Neuron (in vitro differentiated cells): ENCODE results near the gene CFAP251.
"Not testable (repeated sequence)": the region's sequence is repeated elsewhere in the genome, so short reads cannot be mapped to it uniquely, and the experiment has no call there.

ENCODE experiments used
- H2AFZ ChIP-seq: one replicate; pipeline ENCODE4 v1.6.1; 2013; ENCODE audit warnings: low read depth, mild to moderate bottlenecking, inconsistent platforms, low read length, moderate library complexity
- H3K27me3 ChIP-seq: one replicate; pipeline ENCODE4 v1.6.1; 2013; ENCODE audit warnings: low read length; ENCODE audit not compliant: insufficient read depth
- H3K36me3 ChIP-seq: one replicate; pipeline ENCODE4 v1.6.1; 2013; ENCODE audit warnings: low read length; ENCODE audit not compliant: insufficient read depth
- H3K4me1 ChIP-seq: one replicate; pipeline ENCODE4 v1.6.1; 2013; ENCODE audit warnings: low read length; ENCODE audit not compliant: insufficient read depth
- H3K4me3 ChIP-seq: 2 replicates; pipeline ENCODE4 v1.5.1; 2013; ENCODE audit warnings: mild to moderate bottlenecking, low read length, moderate library complexity
- H3K9me3 ChIP-seq: one replicate; pipeline ENCODE4 v1.6.1; 2013; ENCODE audit warnings: low read length

Gene CFAP251

DNA sequence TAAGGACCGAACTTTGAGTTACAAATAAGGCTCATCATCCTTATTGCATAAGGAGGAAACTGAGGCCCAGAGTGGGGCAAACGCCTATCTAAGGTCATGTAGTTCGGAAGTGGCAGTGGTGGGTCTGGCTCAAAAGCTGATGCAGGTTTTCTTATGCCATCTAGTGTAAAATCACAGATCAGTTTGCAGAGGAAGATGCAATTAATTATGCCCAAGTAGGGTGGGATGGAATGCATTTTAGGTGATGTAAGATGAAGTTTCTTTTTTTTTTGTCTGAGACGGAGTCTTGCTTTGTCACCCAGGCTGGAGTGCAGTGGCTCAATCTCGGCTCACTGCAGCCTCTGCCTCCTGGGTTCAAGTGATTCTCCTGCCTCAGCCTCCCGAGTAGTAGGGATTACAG, 28.7 kb upstream of the CFAP251 start:
- H3K36me3 ChIP-seq, H3K9me3 ChIP-seq, H3K27me3 ChIP-seq, H2AFZ ChIP-seq: not testable (repeated sequence)
- Histone ChIP-seq H3K4me3 (peak overlapping the region; percentile 80), H3K4me1 (peaks cover 19% of the 10 kb centered on the region)

DNA sequence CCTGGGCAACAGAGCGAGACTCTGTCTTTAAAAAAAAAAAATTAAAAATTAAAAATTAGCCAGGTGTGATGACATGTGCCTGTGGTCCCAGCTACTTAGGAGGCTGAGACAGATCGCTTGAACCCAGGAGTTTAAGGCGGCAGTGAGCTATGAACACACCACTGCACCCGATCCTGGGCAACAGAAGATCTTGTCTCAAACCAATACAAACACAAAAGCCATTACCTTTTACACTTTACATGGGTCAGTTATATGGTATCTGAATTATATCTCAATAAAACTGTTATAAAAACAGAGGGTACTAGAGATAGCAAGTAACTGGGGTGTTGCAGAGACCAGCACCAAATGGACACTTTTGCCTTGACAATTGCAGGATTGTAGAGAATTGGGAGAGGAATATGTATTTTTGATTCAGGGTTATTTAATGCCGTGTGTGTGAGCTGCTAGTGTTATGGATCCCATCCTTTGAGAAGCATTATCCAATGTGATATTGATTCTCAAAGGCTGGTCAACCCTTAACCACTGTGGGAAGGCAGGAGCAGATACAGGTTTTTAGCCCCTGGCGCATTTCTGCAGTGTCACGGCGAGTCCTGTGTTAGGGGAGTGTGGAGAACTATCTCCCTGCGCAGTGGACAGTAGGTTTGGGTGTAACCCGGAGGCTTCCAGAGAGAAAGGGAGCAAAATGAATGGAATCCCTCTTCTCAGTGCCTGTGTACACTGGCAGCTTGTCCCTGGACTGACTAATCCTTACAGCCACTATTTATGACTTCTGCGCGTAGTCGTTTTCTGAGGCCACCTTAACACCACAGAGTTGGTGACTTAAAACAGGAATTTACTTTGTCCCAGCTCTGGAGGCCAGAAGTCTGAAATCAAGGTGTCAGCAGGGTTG, 25.5 kb upstream of the CFAP251 start:
- Histone ChIP-seq H2AFZ (no peak overlapping the region), H3K4me3 (no peak overlapping the region), H3K4me1 (peaks cover 19% of the 10 kb centered on the region), H3K27me3 (no peaks in the 10 kb centered on the region), H3K9me3 (no peaks in the 10 kb centered on the region), H3K36me3 (peaks cover 28% of the 10 kb centered on the region)

- Histone ChIP-seq H3K9me3 (no peaks in the 10 kb centered on the region), H3K4me1 (peaks cover 19% of the 10 kb centered on the region), H3K36me3 (peaks cover 36% of the 10 kb centered on the region), H2AFZ (no peak overlapping the region), H3K4me3 (no peak overlapping the region), H3K27me3 (no peaks in the 10 kb centered on the region)
Measured at GRCh38 chr12:121893961-121894460, 24.4 kb upstream of the CFAP251 start.

DNA sequence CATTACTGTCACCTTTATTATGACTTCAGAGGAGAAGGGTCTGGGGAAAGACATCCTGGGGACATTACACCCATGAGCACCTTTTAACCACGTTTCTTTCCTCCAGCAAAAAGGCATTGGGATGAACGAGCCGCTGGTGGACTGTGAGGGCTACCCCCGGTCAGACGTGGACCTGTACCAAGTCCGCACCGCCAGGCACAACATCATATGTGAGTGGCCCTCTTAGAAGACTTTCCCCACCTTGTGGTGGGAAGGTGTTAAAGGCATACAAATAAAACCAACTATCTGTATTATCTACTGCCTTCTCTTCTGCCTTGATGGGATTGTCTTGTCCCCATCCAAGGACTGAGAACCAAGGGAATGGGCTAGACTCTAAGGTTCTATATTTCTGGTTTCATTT, 23.8 kb upstream of the CFAP251 start:
- Histone ChIP-seq H3K9me3 (no peaks in the 10 kb centered on the region), H2AFZ (no peak overlapping the region), H3K4me1 (peaks cover 14% of the 10 kb centered on the region), H3K4me3 (no peak overlapping the region), H3K27me3 (no peaks in the 10 kb centered on the region), H3K36me3 (peaks cover 42% of the 10 kb centered on the region)

DNA sequence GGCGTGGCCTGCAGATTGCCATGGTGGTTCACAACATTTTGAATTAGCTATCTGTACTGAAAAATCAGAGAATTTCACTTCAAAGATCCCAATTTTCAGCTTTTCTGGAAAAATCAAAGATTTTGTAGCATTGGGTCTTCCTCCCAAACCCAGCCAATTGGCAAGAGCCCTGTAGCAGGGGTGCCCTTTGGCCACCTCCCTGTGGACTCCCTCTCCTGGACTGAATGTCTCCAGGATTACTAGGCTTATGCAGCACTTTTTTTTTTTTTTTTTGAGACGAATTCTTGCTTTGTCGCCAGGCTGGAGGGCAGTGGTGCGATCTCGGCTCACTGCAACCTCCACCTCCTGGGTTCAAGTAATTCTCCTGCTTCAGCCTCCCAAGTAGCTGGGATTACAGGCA, 20.1 kb upstream of the CFAP251 start:
- H3K4me1 ChIP-seq: peaks cover 9% of the 10 kb centered on the region
- H2AFZ ChIP-seq: no peak overlapping the region
- H3K36me3 ChIP-seq: peaks cover 64% of the 10 kb centered on the region
- H3K27me3 ChIP-seq: no peaks in the 10 kb centered on the region
- H3K9me3 ChIP-seq: peaks cover 5% of the 10 kb centered on the region
- no peak overlapping the region for H3K4me3 ChIP-seq

- peaks cover 72% of the 10 kb centered on the region for H3K36me3 ChIP-seq
Measured at GRCh38 chr12:121899590-121899989, 18.8 kb upstream of the CFAP251 start.

GRCh38 chr12:121903202-121903601, 15.2 kb upstream of the CFAP251 start:
- H2AFZ ChIP-seq: no peak overlapping the region
- H3K36me3 ChIP-seq: peaks cover 71% of the 10 kb centered on the region
- no peaks in the 10 kb centered on the region for H3K4me1 ChIP-seq
- no peak overlapping the region for H3K4me3 ChIP-seq
- peaks cover 6% of the 10 kb centered on the region for H3K9me3 ChIP-seq
- H3K27me3 ChIP-seq: no peaks in the 10 kb centered on the region

More at GRCh38 chr12:121899590-121899989, 18.8 kb upstream of the CFAP251 start:
- Histone ChIP-seq H2AFZ (no peak overlapping the region), H3K9me3 (peaks cover 6% of the 10 kb centered on the region), H3K4me1 (no peaks in the 10 kb centered on the region), H3K27me3 (no peaks in the 10 kb centered on the region), H3K4me3 (no peak overlapping the region)

- no peaks in the 10 kb centered on the region for H3K4me1 ChIP-seq
- no peak overlapping the region for H3K4me3 ChIP-seq
- H2AFZ ChIP-seq: no peak overlapping the region
- peaks cover 63% of the 10 kb centered on the region for H3K36me3 ChIP-seq
- H3K9me3 ChIP-seq: peaks cover 8% of the 10 kb centered on the region
- H3K27me3 ChIP-seq: no peaks in the 10 kb centered on the region
Measured at GRCh38 chr12:121905746-121906145, 12.6 kb upstream of the CFAP251 start.

- Histone ChIP-seq H3K4me1 (no peaks in the 10 kb centered on the region), H3K4me3 (no peak overlapping the region), H2AFZ (no peak overlapping the region), H3K27me3 (no peaks in the 10 kb centered on the region), H3K36me3 (peaks cover 44% of the 10 kb centered on the region), H3K9me3 (peaks cover 2% of the 10 kb centered on the region)
Measured at GRCh38 chr12:121908702-121909101, 9.7 kb upstream of the CFAP251 start.

DNA sequence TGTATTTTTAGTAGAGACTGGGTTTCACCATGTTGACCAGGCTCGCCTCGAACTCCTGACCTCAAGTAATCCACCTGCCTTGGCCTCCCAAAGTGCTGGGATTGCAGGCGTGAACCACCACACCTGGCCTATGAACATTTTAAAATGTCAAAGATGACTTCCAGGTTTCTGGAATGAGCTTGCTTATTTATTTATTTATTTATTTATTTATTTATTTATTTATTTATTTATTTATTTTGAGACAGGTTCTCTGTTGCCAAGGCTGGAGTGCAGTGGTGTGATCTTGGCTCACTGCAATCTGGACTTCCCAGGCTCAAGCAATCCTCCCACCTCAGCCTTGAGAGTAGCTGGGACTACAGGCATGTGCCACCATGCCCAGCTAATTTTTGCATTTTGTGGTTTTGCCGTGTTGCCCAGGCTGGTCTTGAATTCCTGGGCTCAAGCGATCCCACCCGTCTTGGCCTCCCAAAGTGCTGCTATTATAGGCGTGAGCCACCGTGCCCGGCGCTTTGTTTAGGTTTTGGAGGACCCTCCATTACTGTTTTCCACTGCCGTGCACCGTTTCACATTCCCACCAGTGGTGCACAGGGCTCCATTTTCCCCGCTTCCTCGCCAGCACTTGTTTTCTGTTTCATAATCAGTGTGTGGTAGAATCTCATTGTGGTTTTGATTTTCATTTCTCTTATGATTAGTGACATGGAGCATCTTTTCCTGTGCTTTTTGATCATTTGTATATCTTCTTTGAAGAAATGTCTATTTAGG, 6.4 kb upstream of the CFAP251 start:
- no peak overlapping the region for H3K4me3 ChIP-seq
- peaks cover 13% of the 10 kb centered on the region for H3K4me1 ChIP-seq
- no peak overlapping the region for H2AFZ ChIP-seq
- peaks cover 35% of the 10 kb centered on the region for H3K36me3 ChIP-seq
- no peaks in the 10 kb centered on the region for H3K27me3 ChIP-seq
- peaks cover 2% of the 10 kb centered on the region for H3K9me3 ChIP-seq

DNA sequence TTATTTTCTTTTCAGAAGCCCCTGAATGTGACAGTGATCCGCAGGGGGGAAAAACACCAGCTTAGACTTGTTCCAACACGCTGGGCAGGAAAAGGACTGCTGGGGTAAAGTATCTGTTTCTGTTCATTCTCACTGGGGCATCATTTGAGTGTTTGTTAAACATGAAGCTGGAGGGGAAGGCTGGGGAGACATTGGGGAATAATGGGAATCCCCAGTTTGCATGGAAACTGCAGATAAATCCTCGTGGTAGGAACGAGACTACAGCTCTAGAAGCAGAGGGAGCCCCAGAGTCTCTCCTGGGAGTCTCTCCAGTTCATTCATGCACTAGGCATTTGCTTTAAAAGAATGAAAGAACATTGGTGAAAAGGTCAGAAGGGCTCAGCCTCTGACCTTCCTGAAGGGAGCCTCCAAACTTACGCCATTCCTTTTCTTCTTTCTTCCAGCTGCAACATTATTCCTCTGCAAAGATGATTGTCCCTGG, 2.5 kb upstream of the CFAP251 start:
- Histone ChIP-seq H3K4me1 (peaks cover 13% of the 10 kb centered on the region), H3K36me3 (peaks cover 36% of the 10 kb centered on the region), H3K27me3 (no peaks in the 10 kb centered on the region), H3K4me3 (no peak overlapping the region), H2AFZ (no peak overlapping the region), H3K9me3 (no peaks in the 10 kb centered on the region)

DNA sequence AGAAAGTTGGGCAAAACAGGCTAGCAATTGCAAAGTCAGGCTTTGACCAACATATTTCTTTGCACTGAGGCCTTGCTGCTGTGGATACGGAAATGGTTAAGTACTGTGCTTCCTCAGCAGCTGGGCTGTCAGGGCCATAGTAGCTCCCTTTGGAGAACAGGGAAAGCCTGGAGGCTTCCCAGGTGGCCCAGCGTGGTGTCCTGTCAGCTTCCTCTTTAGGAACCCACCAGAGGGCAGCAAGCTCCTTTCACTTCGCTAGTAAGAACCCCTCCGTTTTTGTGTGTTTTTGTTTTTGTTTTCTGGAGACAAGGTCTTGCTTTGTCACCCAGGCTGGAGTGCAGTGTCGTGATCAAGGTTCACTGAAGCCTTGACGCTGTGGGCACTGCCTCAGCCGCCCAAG, 1.7 kb upstream of the CFAP251 start:
- H3K27me3 ChIP-seq: no peaks in the 10 kb centered on the region
- H3K4me3 ChIP-seq: no peak overlapping the region
- H3K36me3 ChIP-seq: peaks cover 34% of the 10 kb centered on the region
- H2AFZ ChIP-seq: no peak overlapping the region
- H3K4me1 ChIP-seq: peaks cover 13% of the 10 kb centered on the region
- H3K9me3 ChIP-seq: no peaks in the 10 kb centered on the region

DNA sequence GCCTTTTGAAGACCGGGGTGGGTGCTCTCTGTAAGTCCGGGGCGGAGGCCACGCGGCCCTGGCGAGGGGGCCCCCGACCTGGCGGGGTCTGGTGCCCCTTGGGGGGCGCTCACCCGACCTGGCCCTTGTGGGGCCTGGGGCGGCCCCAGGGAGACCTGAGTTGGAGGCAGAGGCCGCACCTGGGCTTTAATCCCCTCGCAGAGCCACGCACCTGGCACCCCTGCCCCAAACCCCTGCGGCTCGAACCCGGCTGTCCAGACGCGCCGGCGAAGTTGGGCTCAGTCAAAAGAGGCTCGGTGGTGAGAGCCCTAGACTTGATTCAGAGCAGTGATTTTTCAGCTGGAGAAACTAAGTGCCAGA, 267 bp downstream of the CFAP251 start:
- Histone ChIP-seq H3K36me3 (peaks cover 29% of the 10 kb centered on the region), H3K27me3 (no peaks in the 10 kb centered on the region), H3K9me3 (no peaks in the 10 kb centered on the region), H3K4me1 (peaks cover 13% of the 10 kb centered on the region), H3K4me3 (no peak overlapping the region), H2AFZ (no peak overlapping the region)
